ENCODE results near the gene TMEM212.
"Not testable (repeated sequence)": the region's sequence is repeated elsewhere in the genome, so short reads cannot be mapped to it uniquely, and the experiment has no call there.

Gene TMEM212

GRCh38 chr3:171890398-171890797 lies 47.2 kb downstream of the TMEM212 start:
- DNase-seq (ENCODE audit: low read depth in 2 of 2), result no peak

GRCh38 chr3:171892457-171892856 lies 49.3 kb downstream of the TMEM212 start:
- no peak for DNase-seq (ENCODE audit: low read depth in 2 of 2)

GRCh38 chr3:171895291-171895690 lies 52.1 kb downstream of the TMEM212 start:
- no peak for DNase-seq (ENCODE audit: low read depth in 2 of 2)

- no peak for DNase-seq (ENCODE audit: low read depth in 2 of 2)
Observed at GRCh38 chr3:171895900-171896299, 52.8 kb downstream of the TMEM212 start.

- no peak for DNase-seq (ENCODE audit: low read depth in 2 of 2)
Observed at GRCh38 chr3:171896316-171896715, 53.2 kb downstream of the TMEM212 start.

- no peak for DNase-seq (ENCODE audit: low read depth in 2 of 2)
Observed at GRCh38 chr3:171898192-171898591, 55.0 kb downstream of the TMEM212 start.

GRCh38 chr3:171900446-171900845 lies 57.3 kb downstream of the TMEM212 start:
- no peak for DNase-seq (ENCODE audit: low read depth in 2 of 2)

- DNase-seq (ENCODE audit: low read depth in 2 of 2), result no peak
Observed at GRCh38 chr3:171901615-171902312, 58.6 kb downstream of the TMEM212 start.

GRCh38 chr3:171904829-171905228 lies 61.7 kb downstream of the TMEM212 start:
- no peak for DNase-seq (ENCODE audit: low read depth in 2 of 2)

- DNase-seq (ENCODE audit: low read depth in 2 of 2), result not testable (repeated sequence)
Observed at GRCh38 chr3:171906503-171906902, 63.4 kb downstream of the TMEM212 start.

- no peak for DNase-seq (ENCODE audit: low read depth in 2 of 2)
Observed at GRCh38 chr3:171906951-171907676, 64.0 kb downstream of the TMEM212 start.

GRCh38 chr3:171907761-171908160 lies 64.6 kb downstream of the TMEM212 start:
- DNase-seq (ENCODE audit: low read depth in 2 of 2), result no peak

GRCh38 chr3:171908731-171909130 lies 65.6 kb downstream of the TMEM212 start:
- no peak for DNase-seq (ENCODE audit: low read depth in 2 of 2)

All from stimulated activated CD4-positive, alpha-beta T cell treated with anti-CD3 and anti-CD28 coated beads, Interleukin-4, amount 100 ng/mL, for 48 hours (primary cell).